Neural cell (in vitro differentiated cells): ENCODE results near the gene VSTM2B.

Experiments
- POLR2AphosphoS5 ChIP-seq: IDR thresholded peaks from 2 replicates; pipeline ENCODE4 v1.6.1; 2012
- TF ChIP-seq, protein P1 (sequence below): fragments of 450-650 bp; IDR thresholded peaks from 2 replicates; pipeline ENCODE4 v1.5.1; 2014; ENCODE audit warnings: antibody characterized with exemption, mild to moderate bottlenecking, moderate library complexity; ENCODE audit not compliant: poor library complexity, severe bottlenecking
- TF ChIP-seq, protein P2 (sequence below): IDR thresholded peaks from 2 replicates; pipeline ENCODE4 v1.6.1; 2012; ENCODE audit warnings: borderline replicate concordance

DNA sequence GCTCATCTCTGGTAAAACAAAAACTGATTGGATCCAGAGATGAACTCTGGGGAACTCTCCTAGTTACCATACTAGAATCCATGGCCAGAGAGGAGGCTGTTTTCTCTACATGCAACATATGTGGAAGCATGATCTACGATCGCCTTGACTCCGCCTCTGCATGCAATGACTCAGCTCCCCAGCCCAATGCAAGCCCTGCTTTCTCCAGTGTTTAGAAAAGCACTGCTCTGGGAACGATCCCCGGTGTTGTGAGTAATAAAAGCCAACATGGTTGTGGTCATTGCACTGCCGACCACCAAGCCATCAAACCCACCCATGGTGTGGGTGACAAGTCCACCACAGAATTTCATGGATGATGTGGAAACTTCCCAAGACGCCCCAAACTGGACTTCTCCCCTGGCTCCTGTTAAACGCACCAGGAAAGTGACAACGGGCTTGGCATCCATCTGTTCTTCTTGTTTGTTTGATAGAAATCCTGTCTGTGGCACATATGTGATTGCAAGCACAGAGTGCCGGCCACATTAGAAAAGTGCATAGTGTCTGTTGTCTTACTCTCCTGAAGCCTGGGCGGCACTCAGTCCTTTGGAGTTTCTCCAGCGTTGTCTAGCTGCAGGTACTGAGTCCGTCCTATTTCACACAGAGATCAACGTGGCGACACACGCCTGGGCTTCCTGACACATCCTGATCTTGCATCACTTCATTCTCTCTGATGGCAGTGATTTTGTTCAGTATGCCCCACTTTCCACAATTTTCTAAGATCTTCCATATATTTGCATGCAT, 36.4 kb upstream of the VSTM2B start:
- TF ChIP-seq, protein P1, sequence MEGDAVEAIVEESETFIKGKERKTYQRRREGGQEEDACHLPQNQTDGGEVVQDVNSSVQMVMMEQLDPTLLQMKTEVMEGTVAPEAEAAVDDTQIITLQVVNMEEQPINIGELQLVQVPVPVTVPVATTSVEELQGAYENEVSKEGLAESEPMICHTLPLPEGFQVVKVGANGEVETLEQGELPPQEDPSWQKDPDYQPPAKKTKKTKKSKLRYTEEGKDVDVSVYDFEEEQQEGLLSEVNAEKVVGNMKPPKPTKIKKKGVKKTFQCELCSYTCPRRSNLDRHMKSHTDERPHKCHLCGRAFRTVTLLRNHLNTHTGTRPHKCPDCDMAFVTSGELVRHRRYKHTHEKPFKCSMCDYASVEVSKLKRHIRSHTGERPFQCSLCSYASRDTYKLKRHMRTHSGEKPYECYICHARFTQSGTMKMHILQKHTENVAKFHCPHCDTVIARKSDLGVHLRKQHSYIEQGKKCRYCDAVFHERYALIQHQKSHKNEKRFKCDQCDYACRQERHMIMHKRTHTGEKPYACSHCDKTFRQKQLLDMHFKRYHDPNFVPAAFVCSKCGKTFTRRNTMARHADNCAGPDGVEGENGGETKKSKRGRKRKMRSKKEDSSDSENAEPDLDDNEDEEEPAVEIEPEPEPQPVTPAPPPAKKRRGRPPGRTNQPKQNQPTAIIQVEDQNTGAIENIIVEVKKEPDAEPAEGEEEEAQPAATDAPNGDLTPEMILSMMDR: no peak
- TF ChIP-seq POLR2AphosphoS5: no peak
- TF ChIP-seq, protein P2, sequence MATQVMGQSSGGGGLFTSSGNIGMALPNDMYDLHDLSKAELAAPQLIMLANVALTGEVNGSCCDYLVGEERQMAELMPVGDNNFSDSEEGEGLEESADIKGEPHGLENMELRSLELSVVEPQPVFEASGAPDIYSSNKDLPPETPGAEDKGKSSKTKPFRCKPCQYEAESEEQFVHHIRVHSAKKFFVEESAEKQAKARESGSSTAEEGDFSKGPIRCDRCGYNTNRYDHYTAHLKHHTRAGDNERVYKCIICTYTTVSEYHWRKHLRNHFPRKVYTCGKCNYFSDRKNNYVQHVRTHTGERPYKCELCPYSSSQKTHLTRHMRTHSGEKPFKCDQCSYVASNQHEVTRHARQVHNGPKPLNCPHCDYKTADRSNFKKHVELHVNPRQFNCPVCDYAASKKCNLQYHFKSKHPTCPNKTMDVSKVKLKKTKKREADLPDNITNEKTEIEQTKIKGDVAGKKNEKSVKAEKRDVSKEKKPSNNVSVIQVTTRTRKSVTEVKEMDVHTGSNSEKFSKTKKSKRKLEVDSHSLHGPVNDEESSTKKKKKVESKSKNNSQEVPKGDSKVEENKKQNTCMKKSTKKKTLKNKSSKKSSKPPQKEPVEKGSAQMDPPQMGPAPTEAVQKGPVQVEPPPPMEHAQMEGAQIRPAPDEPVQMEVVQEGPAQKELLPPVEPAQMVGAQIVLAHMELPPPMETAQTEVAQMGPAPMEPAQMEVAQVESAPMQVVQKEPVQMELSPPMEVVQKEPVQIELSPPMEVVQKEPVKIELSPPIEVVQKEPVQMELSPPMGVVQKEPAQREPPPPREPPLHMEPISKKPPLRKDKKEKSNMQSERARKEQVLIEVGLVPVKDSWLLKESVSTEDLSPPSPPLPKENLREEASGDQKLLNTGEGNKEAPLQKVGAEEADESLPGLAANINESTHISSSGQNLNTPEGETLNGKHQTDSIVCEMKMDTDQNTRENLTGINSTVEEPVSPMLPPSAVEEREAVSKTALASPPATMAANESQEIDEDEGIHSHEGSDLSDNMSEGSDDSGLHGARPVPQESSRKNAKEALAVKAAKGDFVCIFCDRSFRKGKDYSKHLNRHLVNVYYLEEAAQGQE: no peak
